Skeletal muscle satellite cell (primary cell): Measurements from ENCODE around the gene ZNF609.

Source experiments
- H3K27me3 ChIP-seq: 2 replicates; pipeline ENCODE4 v1.7.0; 2013; ENCODE audit warnings: low read length; ENCODE audit not compliant: control insufficient read depth, insufficient read depth
- H3K36me3 ChIP-seq: 2 replicates; pipeline ENCODE4 v1.7.0; 2013; ENCODE audit warnings: mild to moderate bottlenecking, control low read depth, low read length; ENCODE audit not compliant: insufficient read depth
- H3K4me1 ChIP-seq: 2 replicates; pipeline ENCODE4 v1.7.0; 2013; ENCODE audit warnings: low read length; ENCODE audit not compliant: control insufficient read depth, insufficient read depth
- H3K4me2 ChIP-seq: 2 replicates; pipeline ENCODE4 v1.7.0; 2013; ENCODE audit warnings: mild to moderate bottlenecking, low read length
- H3K4me3 ChIP-seq: 2 replicates; pipeline ENCODE4 v1.7.0; 2013; ENCODE audit warnings: low read length
- H3K9ac ChIP-seq: 2 replicates; pipeline ENCODE4 v1.7.0; 2013; ENCODE audit warnings: mild to moderate bottlenecking, low read depth, low read length, moderate library complexity
- H3K9me3 ChIP-seq: replicated peaks from 2 replicates; pipeline ENCODE4 v1.7.0; 2013; ENCODE audit warnings: mild to moderate bottlenecking, control low read depth, low read length

ZNF609 gene

GRCh38 chr15:64443016-64443415 lies 17.4 kb upstream of the ZNF609 start:
- Histone ChIP-seq H3K4me2 (no peak overlapping the region), H3K27me3 (no peaks in the 10 kb centered on the region), H3K9me3 (no peaks in the 10 kb centered on the region), H3K36me3 (peaks cover 11% of the 10 kb centered on the region), H3K4me3 (no peak overlapping the region), H3K9ac (no peak overlapping the region), H3K4me1 (peaks cover 25% of the 10 kb centered on the region)

- Histone ChIP-seq H3K9me3 (no peaks in the 10 kb centered on the region), H3K9ac (no peak overlapping the region), H3K4me2 (peak overlapping the region; percentile 73), H3K27me3 (no peaks in the 10 kb centered on the region), H3K4me1 (peaks cover 25% of the 10 kb centered on the region), H3K36me3 (peaks cover 18% of the 10 kb centered on the region), H3K4me3 (peak overlapping the region; percentile 21)
Measured at GRCh38 chr15:64443747-64444621, 16.4 kb upstream of the ZNF609 start.

GRCh38 chr15:64444836-64445235 lies 15.5 kb upstream of the ZNF609 start:
- peak overlapping the region; percentile 21 for H3K4me3 ChIP-seq
- H3K27me3 ChIP-seq = no peaks in the 10 kb centered on the region
- no peak overlapping the region for H3K9ac ChIP-seq

GRCh38 chr15:64447536-64448315 lies 12.7 kb upstream of the ZNF609 start:
- Histone ChIP-seq H3K4me1 (peaks cover 25% of the 10 kb centered on the region), H3K27me3 (no peaks in the 10 kb centered on the region), H3K4me2 (no peak overlapping the region), H3K9ac (no peak overlapping the region), H3K4me3 (no peak overlapping the region), H3K36me3 (peaks cover 23% of the 10 kb centered on the region), H3K9me3 (no peaks in the 10 kb centered on the region)

More at GRCh38 chr15:64444836-64445235, 15.5 kb upstream of the ZNF609 start:
- peak overlapping the region; percentile 73 for H3K4me2 ChIP-seq
- H3K36me3 ChIP-seq = peaks cover 22% of the 10 kb centered on the region
- H3K9me3 ChIP-seq = no peaks in the 10 kb centered on the region
- peaks cover 25% of the 10 kb centered on the region for H3K4me1 ChIP-seq

DNA sequence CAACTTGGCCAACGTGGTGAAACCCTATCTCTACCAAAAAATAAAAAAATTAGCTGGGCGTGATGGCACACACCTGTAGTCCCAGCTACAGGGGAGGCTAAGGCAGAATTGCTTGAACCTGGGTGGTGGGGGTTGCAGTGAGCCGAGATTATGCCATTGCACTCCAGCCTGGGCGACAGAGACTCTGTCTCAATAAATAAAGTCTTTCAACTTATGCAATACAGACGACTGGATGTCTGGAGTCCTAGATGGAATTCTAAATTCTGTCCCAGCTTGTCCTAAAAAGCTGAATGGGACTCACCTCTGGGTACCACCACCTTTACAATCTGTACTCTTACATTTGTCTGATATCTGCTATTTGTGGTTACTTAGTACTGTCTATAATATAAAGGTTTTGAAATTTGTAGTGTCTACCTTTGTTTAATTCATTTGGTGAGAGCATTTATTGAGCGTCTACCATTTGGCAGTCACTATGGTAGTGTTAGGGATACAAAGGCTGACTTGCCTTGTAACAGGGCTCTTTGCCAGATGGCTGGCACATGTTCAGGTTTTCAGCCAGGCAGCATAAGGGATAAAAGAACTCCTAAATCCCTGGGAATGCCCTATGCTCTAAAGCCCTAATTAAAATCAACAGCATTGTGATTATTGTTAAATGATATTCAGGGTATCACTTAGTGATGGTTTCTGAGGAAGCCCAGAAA lies 7.2 kb upstream of the ZNF609 start:
- Histone ChIP-seq H3K4me2 (no peak overlapping the region), H3K27me3 (no peaks in the 10 kb centered on the region), H3K36me3 (peaks cover 27% of the 10 kb centered on the region), H3K4me3 (no peak overlapping the region), H3K4me1 (no peaks in the 10 kb centered on the region), H3K9me3 (no peaks in the 10 kb centered on the region), H3K9ac (no peak overlapping the region)

DNA sequence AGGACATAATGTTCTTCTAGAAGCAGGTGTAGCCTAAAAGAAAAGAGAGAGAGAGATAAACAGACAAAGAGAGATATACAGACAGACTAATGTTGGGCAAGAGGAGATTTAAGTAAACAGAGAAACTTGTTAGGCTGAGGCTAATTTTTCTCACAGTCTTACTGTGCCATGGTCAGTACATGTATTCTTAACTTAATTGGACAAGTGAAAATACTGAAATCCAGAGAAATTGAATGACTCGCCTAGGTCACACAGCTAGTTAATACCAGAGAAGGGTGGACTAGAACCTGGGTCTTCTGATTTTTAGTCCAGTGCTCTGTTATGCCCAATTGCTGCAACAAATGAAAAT lies 6.7 kb upstream of the ZNF609 start:
- no peaks in the 10 kb centered on the region for H3K9me3 ChIP-seq
- H3K4me1 ChIP-seq = no peaks in the 10 kb centered on the region
- H3K4me2 ChIP-seq = no peak overlapping the region
- no peak overlapping the region for H3K4me3 ChIP-seq
- H3K27me3 ChIP-seq = no peaks in the 10 kb centered on the region
- no peak overlapping the region for H3K9ac ChIP-seq
- peaks cover 22% of the 10 kb centered on the region for H3K36me3 ChIP-seq

GRCh38 chr15:64454282-64454681 lies 6.1 kb upstream of the ZNF609 start:
- Histone ChIP-seq H3K4me2 (no peak overlapping the region), H3K4me3 (no peak overlapping the region)

DNA sequence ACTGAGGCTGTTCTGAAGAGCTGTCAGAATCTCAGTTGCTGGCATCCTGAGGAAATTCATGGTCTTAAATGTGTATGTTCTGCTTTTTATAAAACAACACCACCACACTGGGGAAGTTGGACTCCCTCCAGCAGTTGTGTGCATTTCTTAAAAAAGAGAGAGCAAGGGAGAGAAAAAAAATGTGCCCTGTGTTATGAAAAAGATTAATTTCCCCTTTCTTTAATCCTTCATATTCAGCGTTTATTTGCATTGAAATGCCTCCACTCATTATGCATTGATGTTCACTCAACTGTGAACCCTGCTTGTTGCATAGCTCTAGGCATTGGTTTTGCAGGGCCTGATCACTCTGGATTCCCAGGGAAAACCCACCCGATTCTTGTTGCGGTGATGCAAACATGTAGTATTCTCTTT lies 4.4 kb upstream of the ZNF609 start:
- no peaks in the 10 kb centered on the region for H3K9me3 ChIP-seq
- no peak overlapping the region for H3K4me2 ChIP-seq
- peaks cover 16% of the 10 kb centered on the region for H3K36me3 ChIP-seq
- H3K4me1 ChIP-seq = peaks cover 8% of the 10 kb centered on the region
- H3K27me3 ChIP-seq = no peaks in the 10 kb centered on the region
- no peak overlapping the region for H3K4me3 ChIP-seq
- H3K9ac ChIP-seq = no peak overlapping the region

More at GRCh38 chr15:64454282-64454681, 6.1 kb upstream of the ZNF609 start:
- no peak overlapping the region for H3K9ac ChIP-seq
- H3K36me3 ChIP-seq = peaks cover 21% of the 10 kb centered on the region
- no peaks in the 10 kb centered on the region for H3K4me1 ChIP-seq
- no peaks in the 10 kb centered on the region for H3K9me3 ChIP-seq
- H3K27me3 ChIP-seq = no peaks in the 10 kb centered on the region

- Histone ChIP-seq H3K4me2 (no peak overlapping the region), H3K4me3 (no peak overlapping the region), H3K9me3 (no peaks in the 10 kb centered on the region), H3K4me1 (peaks cover 10% of the 10 kb centered on the region), H3K27me3 (no peaks in the 10 kb centered on the region), H3K9ac (no peak overlapping the region), H3K36me3 (peaks cover 16% of the 10 kb centered on the region)
Measured at GRCh38 chr15:64456634-64457108, 3.7 kb upstream of the ZNF609 start.

GRCh38 chr15:64459066-64459781 lies 1.2 kb upstream of the ZNF609 start:
- H3K9me3 ChIP-seq = no peaks in the 10 kb centered on the region
- peak overlapping the region; percentile 88 for H3K4me2 ChIP-seq
- H3K4me1 ChIP-seq = peaks cover 25% of the 10 kb centered on the region
- no peaks in the 10 kb centered on the region for H3K27me3 ChIP-seq
- peaks cover 13% of the 10 kb centered on the region for H3K36me3 ChIP-seq
- no peak overlapping the region for H3K4me3 ChIP-seq
- H3K9ac ChIP-seq = no peak overlapping the region
